Immature natural killer cell (primary cell): ENCODE data around the gene PRRT4. TPM values are rescaled to one million over a fixed set of nuclear protein-coding genes. Genes with fewer than 3 reads are reported as not detected.

Experiments used
- DNase-seq, 3 donors: peaks; one replicate each; pipeline ENCODE4 v3.0.0; 2022; ENCODE audit warnings: mixed read lengths in 1 of 3
- H3K27ac Mint-ChIP-seq, 6 donors: one replicate each; pipeline ENCODE4 v1.8.0; 2020; ENCODE audit warnings: mixed read lengths in 6 of 6, mild to moderate bottlenecking in 5 of 6, inconsistent platforms in 4 of 6, moderate library complexity in 3 of 6
- H3K27me3 Mint-ChIP-seq, 3 donors: one replicate each; pipeline ENCODE4 v1.8.0; 2020 to 2021; ENCODE audit warnings: low read depth in 3 of 3, mild to moderate bottlenecking in 3 of 3, mixed read lengths in 3 of 3, moderate library complexity in 3 of 3, inconsistent platforms in 1 of 3
- H3K36me3 Mint-ChIP-seq, 3 donors: one replicate each; pipeline ENCODE4 v1.8.0; 2020; ENCODE audit warnings: mixed read lengths in 3 of 3, inconsistent platforms in 2 of 3, mild to moderate bottlenecking in 2 of 3
- H3K4me1 Mint-ChIP-seq, 2 donors: one replicate each; pipeline ENCODE4 v1.8.0; 2020; ENCODE audit warnings: inconsistent platforms in 2 of 2, mild to moderate bottlenecking in 2 of 2, mixed read lengths in 2 of 2, moderate library complexity in 1 of 2
- H3K4me3 Mint-ChIP-seq, 5 donors: one replicate each; pipeline ENCODE4 v1.8.0; 2020; ENCODE audit warnings: mild to moderate bottlenecking in 5 of 5, mixed read lengths in 5 of 5, inconsistent platforms in 3 of 5, moderate library complexity in 3 of 5
- H3K9me3 Mint-ChIP-seq, 6 donors: one replicate each; pipeline ENCODE4 v1.8.0; 2020; ENCODE audit warnings: mild to moderate bottlenecking in 6 of 6, mixed read lengths in 6 of 6, inconsistent platforms in 4 of 6, moderate library complexity in 3 of 6
- polyA plus RNA-seq, 3 donors: library from polyadenylated mRNA; unstranded; fragments of 300-500 nt; fragmentation: Illumina TruSeq; gene quantifications; one replicate each; pipeline ENCODE4 v1.2.3, GENCODE V29; 2021

The PRRT4 gene
- polyA plus RNA-seq, 3 donors from 2014 or later = 0.08 TPM; not detected in 2

DNA sequence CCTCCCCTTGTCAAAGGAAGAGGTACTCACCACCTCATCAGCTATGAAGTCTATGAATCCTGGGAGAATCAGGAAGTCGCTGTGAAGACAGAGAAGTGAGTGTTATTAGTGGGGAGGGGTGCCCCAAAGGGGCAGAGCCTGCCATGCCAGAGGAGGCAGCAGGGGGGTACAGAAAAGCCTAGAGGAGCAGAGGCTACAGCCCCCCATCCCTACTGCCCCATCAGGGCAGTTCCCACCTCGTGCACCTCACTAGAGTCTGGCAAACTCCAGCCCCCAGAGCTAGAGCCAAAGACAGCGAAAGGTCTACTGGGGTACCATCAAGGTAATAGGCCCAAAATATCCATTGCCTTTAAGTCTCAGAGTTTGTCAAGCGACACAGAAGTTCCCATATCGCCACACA, 42.2 kb upstream of the PRRT4 start:
- peaks cover 2 to 5% (median 2%) of the 10 kb centered on the region in 3 donors for H3K27me3 Mint-ChIP-seq
- H3K4me1 Mint-ChIP-seq = peaks cover 36 to 46% of the 10 kb centered on the region in 2 donors
- no peak for DNase-seq
- H3K4me3 Mint-ChIP-seq = peak overlapping the region in 4 of 5 donors; percentile 26 to 84 (median 83)
- peaks cover 11 to 26% (median 14%) of the 10 kb centered on the region in 3 donors for H3K36me3 Mint-ChIP-seq
- no peaks in the 10 kb centered on the region for H3K9me3 Mint-ChIP-seq
- peak overlapping the region in 1 of 6 donors; percentile 40 for H3K27ac Mint-ChIP-seq

DNA sequence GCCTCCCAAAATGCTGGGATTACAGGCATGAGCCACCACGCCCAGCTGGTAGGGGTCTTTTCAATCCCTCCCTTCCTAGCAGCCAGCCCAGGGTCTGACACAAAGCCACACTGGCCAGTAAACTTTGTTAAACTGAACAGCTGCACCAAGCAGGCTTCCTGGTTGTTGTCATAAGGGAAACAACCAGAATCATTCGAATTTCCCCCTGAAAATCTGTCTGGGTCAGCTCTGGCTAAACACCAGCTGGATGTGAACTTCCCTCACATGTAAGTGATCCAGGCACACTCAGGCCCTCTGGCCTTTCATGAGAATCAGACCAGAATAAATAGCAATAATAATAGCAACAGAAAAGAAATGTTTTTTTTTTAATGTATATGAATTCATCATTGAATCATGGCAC, 40.9 kb upstream of the PRRT4 start:
- Mint-ChIP-seq H3K27me3 (peaks cover 2 to 5% (median 2%) of the 10 kb centered on the region in 3 donors), H3K4me3 (no peak overlapping the region), H3K4me1 (peaks cover 27 to 38% of the 10 kb centered on the region in 2 donors), H3K9me3 (no peaks in the 10 kb centered on the region), H3K36me3 (peaks cover 14 to 39% (median 18%) of the 10 kb centered on the region in 3 donors), H3K27ac (peak overlapping the region in 1 of 6 donors; percentile 65)
- DNase-seq = no peak

DNA sequence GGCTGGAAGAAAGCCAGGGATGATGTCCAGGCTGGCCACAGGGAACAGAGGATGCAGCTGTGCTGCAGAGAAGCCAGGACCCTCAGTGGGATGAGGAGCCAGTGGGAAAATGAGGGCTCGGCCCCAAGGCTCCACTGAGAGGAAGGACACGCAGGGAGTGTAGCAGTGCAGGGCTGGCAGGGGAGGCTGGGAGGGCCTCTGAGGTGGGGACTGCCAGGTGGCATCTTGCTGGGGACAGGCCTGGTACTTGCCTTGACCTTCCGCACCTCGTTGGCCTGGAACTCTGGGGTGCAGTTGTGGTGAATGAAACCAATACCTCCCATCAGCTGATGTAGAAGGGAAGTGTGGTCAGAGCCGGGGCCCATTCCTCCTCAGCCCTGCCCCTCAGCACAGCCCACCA, 39.1 kb upstream of the PRRT4 start:
- H3K9me3 Mint-ChIP-seq = no peaks in the 10 kb centered on the region
- peaks cover 20 to 27% of the 10 kb centered on the region in 2 donors for H3K4me1 Mint-ChIP-seq
- no peak overlapping the region for H3K27ac Mint-ChIP-seq
- DNase-seq = no peak
- H3K36me3 Mint-ChIP-seq = peaks cover 14 to 50% (median 18%) of the 10 kb centered on the region in 3 donors
- peaks cover 2 to 4% (median 4%) of the 10 kb centered on the region in 3 donors for H3K27me3 Mint-ChIP-seq
- H3K4me3 Mint-ChIP-seq = no peak overlapping the region

DNA sequence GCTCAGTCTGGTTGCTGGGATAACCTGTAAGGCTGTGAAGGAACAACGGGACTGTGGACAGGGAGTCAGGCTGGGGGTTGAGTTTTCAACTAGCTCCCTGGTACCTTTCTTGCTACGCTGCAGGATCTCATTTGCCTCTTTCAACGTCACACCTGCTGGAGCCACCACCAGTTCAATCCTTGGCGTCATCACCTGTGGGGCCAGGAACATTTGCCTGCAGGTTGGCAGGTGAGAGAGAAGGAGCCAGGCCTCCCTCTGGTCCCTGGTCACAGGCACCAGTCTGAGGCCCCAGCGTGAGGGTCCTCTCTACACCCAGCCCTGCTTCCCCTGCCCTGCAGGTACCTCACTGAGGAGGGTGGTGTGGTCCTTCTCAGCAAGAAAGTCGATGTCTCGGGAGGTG, 38.5 kb upstream of the PRRT4 start:
- peaks cover 2 to 4% (median 3%) of the 10 kb centered on the region in 3 donors for H3K27me3 Mint-ChIP-seq
- no peak overlapping the region for H3K27ac Mint-ChIP-seq
- H3K9me3 Mint-ChIP-seq = no peaks in the 10 kb centered on the region
- no peak for DNase-seq
- peaks cover 18 to 23% of the 10 kb centered on the region in 2 donors for H3K4me1 Mint-ChIP-seq
- H3K36me3 Mint-ChIP-seq = peaks cover 14 to 50% (median 18%) of the 10 kb centered on the region in 3 donors
- no peak overlapping the region for H3K4me3 Mint-ChIP-seq

DNA sequence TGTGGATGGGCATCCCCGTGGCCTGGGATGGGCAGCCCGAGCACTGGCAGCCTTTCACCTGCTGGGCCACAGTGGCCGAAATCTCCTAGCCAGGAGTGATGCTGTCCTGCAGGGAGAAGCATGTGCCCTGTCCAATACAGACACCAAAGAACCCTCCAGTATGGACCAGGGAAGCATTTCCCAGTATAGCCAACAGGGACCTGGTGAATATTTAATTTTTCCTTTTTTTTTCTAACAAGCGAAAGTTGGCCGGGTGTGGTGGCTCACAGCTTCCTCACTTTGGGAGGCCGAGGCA, 37.3 kb upstream of the PRRT4 start:
- DNase-seq = no peak
- Mint-ChIP-seq H3K4me3 (no peak overlapping the region), H3K27me3 (peaks cover 2 to 4% (median 2%) of the 10 kb centered on the region in 3 donors), H3K4me1 (peaks cover 6 to 11% of the 10 kb centered on the region in 2 donors), H3K27ac (no peak overlapping the region), H3K36me3 (peaks cover 14 to 50% (median 18%) of the 10 kb centered on the region in 3 donors), H3K9me3 (no peaks in the 10 kb centered on the region)

DNA sequence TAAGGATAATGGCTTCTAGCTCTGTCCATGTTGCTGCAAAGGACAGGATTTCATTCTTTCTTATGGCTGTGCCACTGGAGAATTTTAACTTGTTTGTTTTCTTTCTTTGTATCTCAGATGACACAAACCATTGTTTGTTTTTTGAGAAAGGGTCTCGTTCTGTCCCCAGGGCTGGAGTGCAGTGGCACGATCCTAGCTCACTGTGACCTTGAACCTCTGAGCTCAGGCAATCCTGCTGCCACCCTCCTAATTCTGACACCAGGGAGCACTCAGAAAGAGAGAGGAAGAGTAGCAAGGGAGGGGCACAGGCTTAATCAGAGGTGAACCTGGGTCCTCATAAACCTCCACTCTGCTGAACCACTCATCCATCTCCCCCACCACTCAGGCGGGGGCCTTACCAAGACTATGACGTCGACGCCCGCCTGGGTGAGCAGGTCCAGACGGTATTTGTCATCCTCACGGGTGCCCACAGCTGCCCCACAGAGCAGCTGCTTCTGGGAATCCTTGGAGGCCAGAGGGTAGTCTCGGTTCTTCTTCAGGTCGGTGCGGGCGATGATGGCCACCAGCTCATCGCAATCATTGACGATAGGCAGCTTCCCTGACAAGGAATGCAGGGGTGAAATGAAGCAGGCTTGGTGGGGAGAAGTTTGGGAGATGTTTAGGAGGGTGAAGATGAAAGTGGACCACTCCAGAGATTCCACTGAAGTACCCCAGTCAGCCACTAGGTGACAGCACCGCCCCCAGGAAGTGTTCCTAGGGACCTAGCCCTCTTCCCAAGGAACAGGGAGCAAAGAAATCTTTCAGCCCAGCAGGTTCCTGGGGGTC, 36.7 kb upstream of the PRRT4 start:
- Mint-ChIP-seq H3K4me1 (peaks cover under 1 to 10% of the 10 kb centered on the region in 2 donors), H3K27ac (no peak overlapping the region), H3K4me3 (no peak overlapping the region), H3K27me3 (peaks cover 2 to 4% (median 2%) of the 10 kb centered on the region in 3 donors), H3K9me3 (no peaks in the 10 kb centered on the region), H3K36me3 (peaks cover 14 to 46% (median 18%) of the 10 kb centered on the region in 3 donors)
- DNase-seq = peak in 2 of 3 donors; percentile 28 to 31

DNA sequence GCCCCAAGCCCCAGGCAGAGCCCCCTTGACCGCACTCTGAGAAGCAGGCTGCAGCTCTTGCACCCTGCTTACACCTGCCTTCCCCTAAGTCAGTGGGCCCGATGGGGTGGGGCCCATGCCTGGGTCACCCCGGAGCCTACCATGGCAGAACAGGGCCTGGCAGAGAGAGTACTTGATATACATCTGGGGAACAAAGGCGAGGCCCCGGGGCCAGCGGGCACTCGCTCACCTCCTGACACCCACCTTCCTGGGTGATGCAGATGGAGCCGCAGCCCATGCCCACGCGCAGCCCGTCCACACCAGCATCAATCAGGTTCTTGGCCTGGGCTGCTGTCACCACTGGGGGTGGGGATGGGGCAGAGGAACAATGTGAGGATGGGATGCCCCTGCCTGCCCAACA, 34.9 kb upstream of the PRRT4 start:
- peaks cover 8 to 39% (median 10%) of the 10 kb centered on the region in 3 donors for H3K36me3 Mint-ChIP-seq

DNA sequence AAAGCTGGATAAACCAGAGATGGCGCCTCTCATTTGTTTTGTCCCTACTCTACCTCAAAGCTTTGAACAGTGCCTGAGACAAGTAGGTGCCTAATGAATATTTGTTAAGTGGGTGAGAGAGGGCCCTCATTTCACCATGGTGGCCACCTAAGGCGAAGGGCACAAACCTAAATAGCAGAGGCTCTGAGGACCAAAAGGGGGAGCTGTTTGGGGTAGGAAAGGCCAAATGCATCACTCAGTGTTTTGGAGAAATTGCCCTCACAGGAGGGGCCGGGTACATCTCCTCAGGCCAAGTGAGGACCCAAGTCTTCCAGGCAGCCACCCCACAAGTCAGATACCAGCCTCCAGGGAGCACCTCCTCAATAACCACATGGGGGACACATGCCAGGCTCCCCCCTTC, 34.3 kb upstream of the PRRT4 start:
- no peak overlapping the region for H3K27ac Mint-ChIP-seq
- H3K27me3 Mint-ChIP-seq = peaks cover 0 to 4% (median 4%) of the 10 kb centered on the region in 3 donors
- H3K36me3 Mint-ChIP-seq = peaks cover 4 to 32% (median 7%) of the 10 kb centered on the region in 3 donors
- no peaks in the 10 kb centered on the region for H3K9me3 Mint-ChIP-seq
- no peak for DNase-seq
- peaks cover 0 to 2% of the 10 kb centered on the region in 2 donors for H3K4me1 Mint-ChIP-seq
- H3K4me3 Mint-ChIP-seq = no peak overlapping the region

More for the DNA sequence above, 34.9 kb upstream of the PRRT4 start:
- Mint-ChIP-seq H3K9me3 (no peaks in the 10 kb centered on the region), H3K4me3 (no peak overlapping the region), H3K4me1 (peaks cover 0 to 5% of the 10 kb centered on the region in 2 donors), H3K27ac (no peak overlapping the region), H3K27me3 (peaks cover 0 to 4% (median 2%) of the 10 kb centered on the region in 3 donors)
- DNase-seq = no peak

DNA sequence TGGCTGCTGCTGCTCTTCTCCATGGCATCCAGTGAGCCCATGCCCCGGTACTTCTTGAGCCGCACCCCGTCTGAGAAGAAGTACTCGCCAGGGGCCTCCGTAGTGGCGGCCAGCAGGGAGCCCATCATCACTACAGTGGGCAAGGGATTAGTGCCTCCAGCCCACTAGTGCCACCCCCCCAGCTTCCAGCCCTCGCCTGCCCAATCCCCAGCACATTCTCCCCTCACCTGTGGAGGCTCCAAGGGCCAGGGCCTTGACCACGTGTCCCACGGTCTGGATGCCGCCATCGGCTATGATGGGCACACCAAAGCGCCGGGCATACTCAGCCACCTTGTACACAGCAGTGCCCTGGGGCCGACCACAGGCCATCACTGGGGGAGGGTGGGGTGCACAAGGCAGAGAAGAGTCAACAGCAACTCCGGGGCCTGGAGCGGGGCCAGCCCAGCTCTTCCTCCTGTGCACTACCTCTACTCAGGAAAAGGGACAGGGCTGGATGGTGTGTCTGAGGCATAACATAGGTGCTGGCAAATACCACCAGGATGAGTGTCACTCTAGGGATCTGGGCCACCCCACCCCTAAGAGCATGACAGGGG, 33.5 kb upstream of the PRRT4 start:
- Mint-ChIP-seq H3K9me3 (no peaks in the 10 kb centered on the region), H3K4me3 (no peak overlapping the region), H3K27ac (no peak overlapping the region), H3K36me3 (peaks cover 4 to 28% (median 7%) of the 10 kb centered on the region in 3 donors), H3K4me1 (peaks cover 0 to 2% of the 10 kb centered on the region in 2 donors), H3K27me3 (peaks cover 0 to 6% (median 4%) of the 10 kb centered on the region in 3 donors)
- no peak for DNase-seq

DNA sequence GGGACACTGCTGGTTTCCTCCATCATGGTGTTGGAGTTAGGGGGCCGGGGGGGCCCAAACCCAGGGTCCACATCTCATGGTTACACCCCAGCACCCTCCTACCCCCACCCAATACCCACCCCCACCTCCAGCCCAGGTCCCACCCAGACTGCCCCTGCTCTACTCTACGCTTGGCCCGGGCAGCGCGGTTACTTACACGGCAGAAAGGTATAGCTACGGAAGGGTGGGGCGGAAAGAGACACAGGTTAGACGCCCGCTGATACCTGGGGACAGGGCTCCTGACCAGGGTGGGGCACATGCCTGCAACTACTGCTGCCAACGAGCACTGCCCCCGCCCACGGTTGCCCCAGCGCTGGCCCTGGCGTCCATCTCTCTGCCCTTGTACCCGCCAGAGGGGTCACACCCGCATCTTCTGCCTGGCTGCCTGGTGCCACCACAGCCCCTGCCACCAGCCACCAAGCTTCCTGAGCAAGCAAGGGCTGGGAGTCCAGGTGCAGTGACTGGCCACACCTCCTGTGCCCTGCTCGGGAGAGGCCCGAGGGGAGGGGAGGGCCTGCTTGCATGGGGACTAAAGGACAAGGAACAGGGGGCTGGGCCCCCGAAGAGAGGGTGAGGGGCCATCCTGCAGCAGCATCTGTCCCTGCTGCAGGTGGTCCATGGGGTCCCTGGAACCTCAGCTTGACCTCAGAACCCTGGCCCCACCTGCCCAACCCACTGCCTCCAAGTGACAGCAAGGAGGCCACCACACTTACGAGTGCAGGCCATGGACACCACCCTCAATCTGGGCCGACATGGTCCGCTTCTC, 32.2 kb upstream of the PRRT4 start:
- H3K36me3 Mint-ChIP-seq = peaks cover 0 to 23% (median 7%) of the 10 kb centered on the region in 3 donors
- H3K9me3 Mint-ChIP-seq = no peaks in the 10 kb centered on the region
- peaks cover 0 to 2% of the 10 kb centered on the region in 2 donors for H3K4me1 Mint-ChIP-seq
- no peak overlapping the region for H3K4me3 Mint-ChIP-seq
- no peak for DNase-seq
- H3K27ac Mint-ChIP-seq = no peak overlapping the region
- peaks cover 0 to 7% (median 4%) of the 10 kb centered on the region in 3 donors for H3K27me3 Mint-ChIP-seq

DNA sequence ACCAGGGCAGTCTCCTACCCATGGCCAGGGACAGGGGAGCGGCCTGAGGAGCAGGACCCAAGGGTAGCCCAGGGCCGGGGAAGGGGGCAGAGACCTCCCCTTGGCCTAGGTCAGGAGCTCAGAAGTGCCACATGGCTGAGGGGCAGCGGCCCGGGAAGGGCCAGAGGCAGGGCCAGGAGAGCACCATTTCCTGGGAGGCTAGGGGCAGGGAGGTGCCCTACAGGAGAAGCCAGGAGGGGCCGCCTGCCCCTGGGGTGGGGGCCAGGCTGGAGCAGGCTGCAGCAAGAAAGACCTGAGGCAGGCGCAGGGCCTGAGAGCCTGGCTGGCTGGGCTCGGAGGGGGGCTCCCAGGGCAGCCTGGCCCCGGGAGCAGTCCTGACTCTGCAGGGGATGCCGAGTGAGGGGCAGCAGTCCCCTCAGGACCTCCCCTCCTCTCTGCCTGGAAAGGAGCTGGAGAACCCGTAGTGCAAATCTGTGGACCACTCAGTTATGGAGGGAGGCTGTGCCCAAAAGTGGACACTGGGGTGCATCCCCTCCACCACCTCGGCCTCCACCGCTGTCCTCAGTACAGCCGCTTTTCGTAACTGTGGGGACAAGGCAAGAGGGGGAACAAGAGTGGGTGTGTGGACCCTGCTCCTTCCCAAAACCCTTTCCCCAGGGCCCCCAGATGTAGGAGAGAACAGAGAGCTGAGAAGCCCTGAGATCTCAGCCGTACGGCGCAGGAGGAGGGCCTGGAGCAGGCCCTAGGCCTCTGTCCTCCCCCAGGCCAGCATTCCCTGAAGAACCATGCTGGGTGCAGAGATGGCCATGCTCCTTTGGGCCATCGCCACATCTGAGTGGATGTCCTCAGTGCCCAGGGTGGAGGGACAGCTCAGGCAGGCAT, 31.2 kb upstream of the PRRT4 start:
- Mint-ChIP-seq H3K4me3 (no peak overlapping the region), H3K36me3 (peaks cover 0 to 14% (median 0%) of the 10 kb centered on the region in 3 donors), H3K9me3 (no peaks in the 10 kb centered on the region), H3K27me3 (peaks cover 0 to 8% (median 4%) of the 10 kb centered on the region in 3 donors), H3K4me1 (no peaks in the 10 kb centered on the region), H3K27ac (no peak overlapping the region)
- no peak for DNase-seq

DNA sequence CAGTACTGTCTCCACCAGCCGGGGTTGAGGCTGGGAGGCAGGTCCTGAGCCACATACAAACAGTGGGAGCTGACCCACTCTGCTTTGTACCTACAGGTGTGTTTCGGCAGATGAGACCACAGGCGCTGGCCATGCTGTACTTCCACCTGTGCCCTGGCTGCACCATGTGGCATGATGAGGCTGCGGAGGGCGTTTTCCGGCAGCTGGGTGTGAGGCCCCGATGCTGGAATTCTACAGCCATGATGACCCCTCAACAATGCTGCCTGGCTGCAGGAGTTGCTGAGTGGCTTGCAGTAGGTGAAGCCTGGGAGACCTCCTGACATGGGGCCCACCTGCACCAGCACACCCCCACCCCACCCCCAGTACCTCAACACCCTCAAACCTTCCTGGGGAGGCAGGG, 30.3 kb upstream of the PRRT4 start:
- peaks cover 0 to 7% (median 4%) of the 10 kb centered on the region in 3 donors for H3K27me3 Mint-ChIP-seq
- no peak for DNase-seq
- H3K9me3 Mint-ChIP-seq = no peaks in the 10 kb centered on the region
- H3K27ac Mint-ChIP-seq = no peak overlapping the region
- peaks cover 0 to 5% (median 0%) of the 10 kb centered on the region in 3 donors for H3K36me3 Mint-ChIP-seq
- H3K4me1 Mint-ChIP-seq = no peaks in the 10 kb centered on the region
- H3K4me3 Mint-ChIP-seq = no peak overlapping the region
